Measurements from ENCODE around the gene CFP.

The CFP gene

GRCh38 chrX:47618923-47619485, 10.7 kb downstream of the CFP start:
- Histone ChIP-seq H3K27me3 (peaks cover 24% of the 10 kb centered on the region), H3K27ac (no peak overlapping the region), H3K9me3 (no peaks in the 10 kb centered on the region), H3K36me3 (peaks cover 14% of the 10 kb centered on the region), H3K4me1 (ENCODE audit: control insufficient read depth in 1 of 2, insufficient read depth in 1 of 2, low read depth in 1 of 2, low read length in 1 of 2) (peaks cover 16 to 19% of the 10 kb centered on the region in 2 experiments), H3K4me3 (ENCODE audit: low read depth in 1 of 2, low read length in 1 of 2) (peak overlapping the region in 1 of 2 experiments; percentile 54)
- TF ChIP-seq, protein P1, sequence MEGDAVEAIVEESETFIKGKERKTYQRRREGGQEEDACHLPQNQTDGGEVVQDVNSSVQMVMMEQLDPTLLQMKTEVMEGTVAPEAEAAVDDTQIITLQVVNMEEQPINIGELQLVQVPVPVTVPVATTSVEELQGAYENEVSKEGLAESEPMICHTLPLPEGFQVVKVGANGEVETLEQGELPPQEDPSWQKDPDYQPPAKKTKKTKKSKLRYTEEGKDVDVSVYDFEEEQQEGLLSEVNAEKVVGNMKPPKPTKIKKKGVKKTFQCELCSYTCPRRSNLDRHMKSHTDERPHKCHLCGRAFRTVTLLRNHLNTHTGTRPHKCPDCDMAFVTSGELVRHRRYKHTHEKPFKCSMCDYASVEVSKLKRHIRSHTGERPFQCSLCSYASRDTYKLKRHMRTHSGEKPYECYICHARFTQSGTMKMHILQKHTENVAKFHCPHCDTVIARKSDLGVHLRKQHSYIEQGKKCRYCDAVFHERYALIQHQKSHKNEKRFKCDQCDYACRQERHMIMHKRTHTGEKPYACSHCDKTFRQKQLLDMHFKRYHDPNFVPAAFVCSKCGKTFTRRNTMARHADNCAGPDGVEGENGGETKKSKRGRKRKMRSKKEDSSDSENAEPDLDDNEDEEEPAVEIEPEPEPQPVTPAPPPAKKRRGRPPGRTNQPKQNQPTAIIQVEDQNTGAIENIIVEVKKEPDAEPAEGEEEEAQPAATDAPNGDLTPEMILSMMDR (IDR thresholded peaks at IDR 0.05) = no peak

DNA sequence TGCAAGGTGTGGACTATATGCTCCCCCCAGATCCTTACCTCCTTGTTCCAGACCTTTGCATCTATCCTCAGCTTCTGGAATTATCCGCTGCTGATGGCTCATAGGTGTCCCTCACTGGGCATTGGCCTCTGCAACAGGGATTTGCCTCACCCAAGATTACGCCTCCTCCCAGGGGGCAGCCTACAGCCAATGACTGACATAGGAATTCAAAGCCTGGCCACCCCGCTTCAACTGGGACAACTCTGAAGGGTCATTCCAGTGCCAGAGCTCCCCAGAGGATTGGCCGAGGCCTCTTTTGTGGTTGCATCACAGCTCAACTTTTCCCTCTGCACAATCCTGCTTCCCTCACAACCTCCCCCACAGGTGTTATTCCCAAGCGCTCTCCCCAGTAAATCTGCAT, 15.1 kb downstream of the CFP start:
- no peaks in the 10 kb centered on the region for H3K9me3 ChIP-seq
- H3K36me3 ChIP-seq = no peaks in the 10 kb centered on the region
- peaks cover 9 to 14% of the 10 kb centered on the region in 2 experiments for H3K4me1 ChIP-seq (ENCODE audit: control insufficient read depth in 1 of 2, insufficient read depth in 1 of 2, low read depth in 1 of 2, low read length in 1 of 2)
- peaks cover 24% of the 10 kb centered on the region for H3K27me3 ChIP-seq
- H3K27ac ChIP-seq = no peak overlapping the region
- TF ChIP-seq, protein P1 (IDR thresholded peaks at IDR 0.05) = no peak
- no peak overlapping the region for H3K4me3 ChIP-seq (ENCODE audit: low read depth in 1 of 2, low read length in 1 of 2)

DNA sequence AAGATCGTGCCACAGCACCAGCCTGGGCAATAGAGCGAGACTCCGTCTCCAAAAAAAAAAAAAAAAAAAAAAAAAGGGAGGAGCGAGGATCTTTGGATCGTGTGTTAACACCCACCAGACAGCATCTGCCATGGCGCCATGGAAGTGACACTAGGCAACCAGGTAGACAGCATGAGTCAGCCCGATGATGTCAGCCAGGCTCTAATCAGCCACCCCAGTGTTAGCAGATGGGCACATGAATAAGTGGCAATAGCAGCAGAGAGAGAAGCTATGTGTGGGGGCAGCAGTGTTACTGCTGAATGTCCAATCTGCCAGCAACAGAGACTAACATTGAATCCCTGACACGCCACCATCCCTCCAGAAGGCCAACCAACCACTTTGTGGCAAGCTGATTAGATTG, 16.6 kb downstream of the CFP start:
- Histone ChIP-seq H3K9me3 (no peaks in the 10 kb centered on the region), H3K27ac (no peak overlapping the region), H3K36me3 (no peaks in the 10 kb centered on the region), H3K4me1 (ENCODE audit: control insufficient read depth in 1 of 2, insufficient read depth in 1 of 2, low read depth in 1 of 2, low read length in 1 of 2) (peaks cover 19 to 28% of the 10 kb centered on the region in 2 experiments), H3K4me3 (ENCODE audit: low read depth in 1 of 2, low read length in 1 of 2) (no peak overlapping the region), H3K27me3 (peaks cover 8% of the 10 kb centered on the region)
- TF ChIP-seq, protein P1 (IDR thresholded peaks at IDR 0.05) = no peak

DNA sequence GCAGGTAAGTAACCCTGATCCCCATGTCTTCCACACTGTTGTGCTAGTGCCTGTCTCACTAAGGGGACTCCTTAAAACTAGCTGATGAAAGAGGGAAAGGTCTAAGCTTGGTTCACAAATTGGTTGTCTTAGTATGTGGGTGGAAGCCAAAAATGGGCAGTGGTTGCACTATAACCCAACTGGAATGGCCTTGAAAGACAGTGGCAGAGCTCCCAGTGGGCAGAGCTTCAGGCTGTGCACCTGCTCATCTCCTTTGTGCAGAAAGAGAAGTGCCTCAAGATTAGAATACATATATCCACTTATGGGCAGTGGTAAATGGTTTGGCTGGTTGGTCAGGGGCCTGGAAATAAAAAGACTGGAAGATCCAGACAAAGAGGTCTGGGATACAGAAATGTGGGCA, 17.3 kb downstream of the CFP start:
- H3K27ac ChIP-seq = no peak overlapping the region
- H3K4me3 ChIP-seq (ENCODE audit: low read depth in 1 of 2, low read length in 1 of 2) = no peak overlapping the region
- TF ChIP-seq, protein P1 (IDR thresholded peaks at IDR 0.05) = no peak
- no peaks in the 10 kb centered on the region for H3K9me3 ChIP-seq
- H3K4me1 ChIP-seq (ENCODE audit: control insufficient read depth in 1 of 2, insufficient read depth in 1 of 2, low read depth in 1 of 2, low read length in 1 of 2) = peaks cover 19 to 31% of the 10 kb centered on the region in 2 experiments
- no peaks in the 10 kb centered on the region for H3K36me3 ChIP-seq
- peaks cover 2% of the 10 kb centered on the region for H3K27me3 ChIP-seq

DNA sequence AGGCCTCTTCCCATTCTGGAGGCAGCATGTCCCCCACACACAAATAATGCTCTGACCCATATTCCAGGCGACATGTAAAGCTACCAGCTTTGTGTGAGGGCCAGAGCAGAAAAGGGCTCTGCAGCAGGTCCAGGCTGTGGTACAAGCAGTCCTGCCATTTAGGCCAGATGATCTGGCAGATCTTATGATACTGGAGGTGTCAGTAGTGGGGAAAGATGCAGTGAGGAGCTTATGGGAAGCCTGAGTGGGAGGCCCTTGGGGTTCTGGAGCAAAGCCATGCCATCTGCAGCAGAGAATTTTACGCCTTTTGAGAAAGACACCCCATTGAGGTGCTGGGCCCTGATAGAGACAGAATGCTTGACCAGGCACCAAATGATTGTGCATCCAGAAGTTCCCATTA, 17.8 kb downstream of the CFP start:
- H3K4me1 ChIP-seq (ENCODE audit: control insufficient read depth in 1 of 2, insufficient read depth in 1 of 2, low read depth in 1 of 2, low read length in 1 of 2) = peaks cover 19 to 31% of the 10 kb centered on the region in 2 experiments

More for the DNA sequence above, 17.8 kb downstream of the CFP start:
- Histone ChIP-seq H3K27me3 (no peaks in the 10 kb centered on the region), H3K27ac (no peak overlapping the region), H3K9me3 (no peaks in the 10 kb centered on the region), H3K4me3 (ENCODE audit: low read depth in 1 of 2, low read length in 1 of 2) (no peak overlapping the region), H3K36me3 (no peaks in the 10 kb centered on the region)
- TF ChIP-seq, protein P1 (IDR thresholded peaks at IDR 0.05) = no peak

Measured in neutrophil (primary cell).